Measurements from ENCODE around the gene PAX8. TPM values are rescaled to one million over a fixed set of nuclear protein-coding genes. Genes with fewer than 3 reads are reported as not detected.
A peak's percentile ranks its signal among the peaks of the same experiment; 100 is the strongest.

Gene PAX8
- total and polyA plus RNA-seq, 12 donors: 1.7 to 72.3 (median 11.6) TPM

- TF ChIP-seq POLR2A (IDR thresholded peaks at IDR 0.05): no peak
- no peak for TF ChIP-seq CTCF (IDR thresholded peaks at IDR 0.05)
- H3K36me3 ChIP-seq (replicated peaks in 1 of 2): peaks cover 0 to 50% of the 10 kb centered on the region in 2 donors
- no peak overlapping the region for H3K4me3 ChIP-seq
- WGBS, 4 donors: 88 to 100% (median 95%) methylated on average over 4 of the region's 4 CpGs
- DNase-seq: no peak
- no peak overlapping the region for H3K27ac ChIP-seq
- no peaks in the 10 kb centered on the region for H3K27me3 ChIP-seq
- H3K9me3 ChIP-seq (replicated peaks in 1 of 3): no peaks in the 10 kb centered on the region
- intact Hi-C loops (cut with DNase I): loop anchor here (5.0 kb wide), 3 partner anchors 55 to 115 kb away; no protein-coding TSS in a partner anchor
- H3K4me1 ChIP-seq (replicated peaks in 1 of 2): peaks cover 8 to 20% of the 10 kb centered on the region in 2 donors
Observed at GRCh38 chr2:113196839-113197238, 81.9 kb downstream of the PAX8 start.

DNA sequence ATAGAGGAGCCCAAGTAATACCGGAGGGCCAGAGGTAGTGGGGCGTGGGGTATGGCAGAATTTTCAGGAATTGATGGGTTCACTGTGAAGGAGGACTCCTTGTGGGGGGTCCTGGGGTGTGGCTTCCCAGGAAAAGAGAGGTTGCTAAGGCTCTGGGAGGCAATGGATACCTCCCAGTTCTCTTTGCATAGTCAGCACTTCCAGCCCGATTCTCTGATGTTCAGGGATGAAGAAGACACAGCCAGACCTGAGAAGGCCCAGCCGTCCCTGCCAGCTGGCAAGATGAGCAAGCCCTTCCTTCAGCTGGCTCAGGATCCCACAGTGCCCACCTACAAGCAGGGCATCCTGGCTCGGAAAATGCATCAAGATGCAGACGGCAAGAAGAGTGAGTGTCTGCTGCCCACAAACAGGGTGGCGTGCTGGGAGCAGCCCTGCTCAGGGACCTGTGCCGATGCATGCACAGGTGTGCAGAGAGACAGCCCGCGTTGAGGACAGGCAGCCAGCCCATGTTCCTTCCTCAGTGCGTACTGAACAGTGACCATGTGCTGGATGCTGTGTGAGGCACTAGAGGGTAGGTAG is 82.7 kb downstream of the PAX8 start:
- Histone ChIP-seq H3K9me3 (replicated peaks in 1 of 3) (no peaks in the 10 kb centered on the region), H3K27me3 (no peaks in the 10 kb centered on the region), H3K4me3 (no peak overlapping the region), H3K4me1 (replicated peaks in 1 of 2) (peaks cover 8 to 22% of the 10 kb centered on the region in 2 donors), H3K27ac (no peak overlapping the region), H3K36me3 (replicated peaks in 1 of 2) (peaks cover 0 to 47% of the 10 kb centered on the region in 2 donors)
- intact Hi-C loops (cut with DNase I): loop anchor here (5.0 kb wide), 3 partner anchors 54 to 114 kb away; no protein-coding TSS in a partner anchor
- TF ChIP-seq CTCF (IDR thresholded peaks at IDR 0.05) (no peak), POLR2A (IDR thresholded peaks at IDR 0.05) (no peak)
- WGBS, 4 donors: 86 to 94% (median 88%) methylated on average over 7 to 11 of the region's 11 CpGs
- DNase-seq: no peak

- Histone ChIP-seq H3K4me1 (replicated peaks in 1 of 2) (peaks cover 0 to 8% of the 10 kb centered on the region in 2 donors), H3K4me3 (no peak overlapping the region), H3K27ac (no peak overlapping the region), H3K9me3 (replicated peaks in 1 of 3) (no peaks in the 10 kb centered on the region), H3K27me3 (no peaks in the 10 kb centered on the region), H3K36me3 (replicated peaks in 1 of 2) (peaks cover 0 to 41% of the 10 kb centered on the region in 2 donors)
- 87 to 94% (median 92%) methylated on average over 6 to 7 of the region's 7 CpGs for WGBS, 4 donors
- intact Hi-C loops (cut with DNase I): no loop called here
- TF ChIP-seq POLR2A (IDR thresholded peaks at IDR 0.05): no peak
- peak in 1 of 6 experiments; percentile 11 for TF ChIP-seq CTCF (IDR thresholded peaks at IDR 0.05)
- no peak for DNase-seq
Observed at GRCh38 chr2:113192459-113193100, 86.1 kb downstream of the PAX8 start.

- Histone ChIP-seq H3K36me3 (replicated peaks in 1 of 2) (peaks cover 0 to 36% of the 10 kb centered on the region in 2 donors), H3K27me3 (no peaks in the 10 kb centered on the region), H3K9me3 (replicated peaks in 1 of 3) (no peaks in the 10 kb centered on the region), H3K27ac (no peak overlapping the region), H3K4me3 (no peak overlapping the region), H3K4me1 (replicated peaks in 1 of 2) (peaks cover 2 to 12% of the 10 kb centered on the region in 2 donors)
- no peak for TF ChIP-seq CTCF (IDR thresholded peaks at IDR 0.05)
- TF ChIP-seq POLR2A (IDR thresholded peaks at IDR 0.05): no peak
- intact Hi-C loops (cut with DNase I): no loop called here
- WGBS, 4 donors: 44 to 77% (median 63%) methylated on average over 1 of the region's 1 CpG
- no peak for DNase-seq
Observed at GRCh38 chr2:113190871-113191270, 87.8 kb downstream of the PAX8 start.

Measured in adrenal gland (tissue), 12 donors.